HG02981 (cell line): Measurements from ENCODE around the gene NTN5.

Experiments
- ATAC-seq: cut with Tn5 transposase; IDR thresholded peaks from one replicate; pipeline ENCODE4 v1.9.1; 2021; ENCODE audit warnings: mild to moderate bottlenecking, moderate library complexity; ENCODE audit not compliant: unreplicated experiment

NTN5 gene

GRCh38 chr19:48646001-48646721 lies 26.7 kb downstream of the NTN5 start, which contains the start of gene CA11:
TSS of gene CA11 (minus strand) at chr19:48646187. CDS start at chr19:48645632, 555 bp downstream.
- ATAC-seq, result peak; percentile 76

GRCh38 chr19:48645620-48646000 lies 27.2 kb downstream of the NTN5 start:
- ATAC-seq, result no peak

GRCh38 chr19:48644839-48645619 lies 27.8 kb downstream of the NTN5 start:
- ATAC-seq, result no peak

GRCh38 chr19:48644355-48644754 lies 28.5 kb downstream of the NTN5 start:
- ATAC-seq, result no peak

GRCh38 chr19:48642862-48643261 lies 30.0 kb downstream of the NTN5 start:
- no peak for ATAC-seq

- no peak for ATAC-seq
Measured at GRCh38 chr19:48641850-48642249, 31.0 kb downstream of the NTN5 start.

GRCh38 chr19:48639483-48640375 lies 33.1 kb downstream of the NTN5 start:
- no peak for ATAC-seq

GRCh38 chr19:48638831-48639381 lies 33.9 kb downstream of the NTN5 start:
- ATAC-seq, result no peak

- peak; percentile 9 for ATAC-seq
Measured at GRCh38 chr19:48637948-48638830, 34.6 kb downstream of the NTN5 start.

GRCh38 chr19:48637449-48637947 lies 35.3 kb downstream of the NTN5 start:
- ATAC-seq, result peak; percentile 63

- ATAC-seq, result no peak
Measured at GRCh38 chr19:48636859-48637448, 35.9 kb downstream of the NTN5 start, which contains the start of gene DBP. TSS of gene DBP (minus strand) at chr19:48637379. CDS start at chr19:48636994, 385 bp downstream.

- ATAC-seq, result no peak
Measured at GRCh38 chr19:48635966-48636858, 36.6 kb downstream of the NTN5 start.

GRCh38 chr19:48635263-48635965 lies 37.4 kb downstream of the NTN5 start:
- no peak for ATAC-seq

GRCh38 chr19:48634424-48635262 lies 38.2 kb downstream of the NTN5 start:
- ATAC-seq, result peak; percentile 27

GRCh38 chr19:48634036-48634342 lies 38.8 kb downstream of the NTN5 start:
- no peak for ATAC-seq

- no peak for ATAC-seq
Measured at GRCh38 chr19:48633148-48634035, 39.4 kb downstream of the NTN5 start.
